HUES6 (cell line): Measurements from ENCODE around the gene GPC3.

Experiments used
- H3K27ac ChIP-seq: 2 replicates; pipeline ENCODE4 v1.7.0; 2013; ENCODE audit warnings: low read depth, mild to moderate bottlenecking, low read length, inconsistent platforms
- H3K27me3 ChIP-seq: 2 replicates; pipeline ENCODE4 v1.6.1; 2013; ENCODE audit warnings: low read length; ENCODE audit not compliant: control insufficient read depth, insufficient read depth
- H3K36me3 ChIP-seq: 2 replicates; pipeline ENCODE4 v1.6.1; 2013; ENCODE audit warnings: low read length; ENCODE audit not compliant: control insufficient read depth, insufficient read depth
- H3K4me1 ChIP-seq: 2 replicates; pipeline ENCODE4 v1.6.1; 2013; ENCODE audit warnings: low read length; ENCODE audit not compliant: control insufficient read depth, insufficient read depth
- H3K4me3 ChIP-seq: 2 replicates; pipeline ENCODE4 v1.5.1; 2013; ENCODE audit warnings: low read depth, low read length
- H3K9ac ChIP-seq: one replicate; pipeline ENCODE4 v1.6.1; 2013; ENCODE audit warnings: mild to moderate bottlenecking, low read length
- H3K9me3 ChIP-seq: 2 replicates; pipeline ENCODE4 v1.6.1; 2013; ENCODE audit warnings: low read depth, low read length; ENCODE audit not compliant: control insufficient read depth, insufficient read depth

Gene GPC3

DNA sequence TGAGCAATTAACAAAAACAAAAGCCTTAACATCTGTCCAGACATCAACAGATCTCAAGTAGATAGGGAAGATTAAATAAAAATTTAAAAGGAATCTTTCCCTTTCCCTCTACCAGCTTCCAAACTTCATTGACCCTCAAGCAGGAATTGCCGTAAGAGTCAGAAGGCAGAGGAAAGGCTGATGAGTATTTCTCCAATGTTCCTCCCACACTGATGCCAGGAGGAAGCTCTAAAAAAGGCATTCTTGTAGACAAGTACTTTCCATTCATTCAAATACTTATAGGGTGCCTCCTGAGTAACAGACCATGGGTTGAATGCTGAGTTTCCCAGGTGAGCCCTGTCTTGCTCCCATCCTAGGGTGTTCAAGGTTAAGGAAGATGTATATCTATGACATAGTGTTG lies 418.5 kb downstream of the GPC3 start:
- 0 out of 2 replicates have a peak, but pooled peaks cover 4% of the 10 kb centered on the region for H3K4me1 ChIP-seq
- H3K4me3 ChIP-seq = no peak overlapping the region
- H3K9ac ChIP-seq = no peak overlapping the region
- H3K27ac ChIP-seq = no peak overlapping the region
- H3K27me3 ChIP-seq = no peaks in the 10 kb centered on the region; the same call in 1 of the 2 replicates
- no peaks in the 10 kb centered on the region for H3K9me3 ChIP-seq
- no peaks in the 10 kb centered on the region for H3K36me3 ChIP-seq

DNA sequence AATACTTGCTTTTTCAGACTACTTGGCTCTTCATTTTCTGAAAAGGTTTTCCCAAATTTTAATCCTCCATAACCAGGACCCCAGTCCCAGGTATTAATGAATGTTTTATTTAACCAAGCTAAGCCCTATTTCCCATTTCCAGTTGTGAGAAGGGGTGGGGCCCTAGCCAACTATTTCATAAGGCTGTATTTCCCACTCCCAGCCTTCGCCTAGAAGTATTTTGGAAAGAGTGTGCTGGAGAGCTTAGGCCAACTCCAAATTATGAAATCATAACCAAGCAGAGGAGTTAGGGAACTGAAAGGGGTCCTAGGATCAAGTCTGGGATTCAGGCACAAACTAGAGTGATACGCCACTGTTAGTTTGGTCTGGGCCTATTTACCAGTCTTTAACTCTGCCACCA lies 421.7 kb downstream of the GPC3 start:
- peaks cover 12% of the 10 kb centered on the region for H3K4me1 ChIP-seq
- H3K4me3 ChIP-seq = no peak overlapping the region
- no peaks in the 10 kb centered on the region; the same call in 1 of the 2 replicates for H3K27me3 ChIP-seq
- H3K9me3 ChIP-seq = no peaks in the 10 kb centered on the region
- H3K9ac ChIP-seq = no peak overlapping the region
- H3K36me3 ChIP-seq = no peaks in the 10 kb centered on the region
- no peak overlapping the region for H3K27ac ChIP-seq

DNA sequence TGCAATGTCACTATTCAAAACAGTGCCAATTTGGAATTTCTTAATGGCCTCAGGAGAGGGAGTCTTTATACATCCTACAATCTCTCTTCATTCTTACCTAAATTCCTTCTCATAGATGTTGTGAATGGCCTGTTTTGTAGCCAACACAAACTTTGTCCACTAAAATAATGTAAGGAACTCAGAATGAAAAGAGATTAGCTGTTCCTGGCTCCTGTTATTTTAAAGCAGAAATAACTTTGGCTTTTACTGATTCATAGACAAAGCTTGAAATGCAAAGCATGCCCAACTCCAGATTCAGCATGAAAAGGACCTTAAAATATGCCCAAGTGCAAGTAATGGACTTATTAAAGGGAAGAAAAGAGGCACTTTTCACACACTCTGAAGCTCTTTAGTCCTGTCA lies 424.1 kb downstream of the GPC3 start:
- Histone ChIP-seq H3K9me3 (no peaks in the 10 kb centered on the region), H3K4me1 (peaks cover 17% of the 10 kb centered on the region), H3K4me3 (no peak overlapping the region), H3K36me3 (no peaks in the 10 kb centered on the region), H3K27ac (no peak overlapping the region), H3K27me3 (no peaks in the 10 kb centered on the region; the same call in 1 of the 2 replicates), H3K9ac (no peak overlapping the region)

DNA sequence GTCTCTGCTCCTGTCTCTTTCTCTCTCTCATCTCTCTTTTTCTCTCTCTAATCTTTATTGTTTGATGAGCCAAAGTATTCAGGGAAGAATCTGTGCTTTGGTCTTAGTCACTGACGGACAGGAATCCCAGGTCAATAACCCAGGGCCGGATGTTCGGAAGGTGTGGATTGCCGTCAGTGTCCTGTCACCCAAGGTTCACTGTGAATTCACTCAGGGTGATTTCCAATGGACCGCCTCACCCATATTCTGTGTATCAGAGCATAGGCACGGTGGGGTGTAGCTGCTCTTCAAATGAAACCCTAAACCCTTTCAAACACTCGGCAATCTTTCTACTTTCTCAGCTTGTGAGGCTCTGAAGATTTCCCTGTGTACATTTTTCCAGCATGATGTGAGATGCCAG lies 425.5 kb downstream of the GPC3 start:
- Histone ChIP-seq H3K27ac (no peak overlapping the region), H3K9me3 (peaks cover 6% of the 10 kb centered on the region), H3K4me1 (peaks cover 19% of the 10 kb centered on the region), H3K4me3 (no peak overlapping the region), H3K27me3 (no peaks in the 10 kb centered on the region; the same call in 1 of the 2 replicates), H3K9ac (no peak overlapping the region), H3K36me3 (0 out of 2 replicates have a peak, but pooled peaks cover 4% of the 10 kb centered on the region)

DNA sequence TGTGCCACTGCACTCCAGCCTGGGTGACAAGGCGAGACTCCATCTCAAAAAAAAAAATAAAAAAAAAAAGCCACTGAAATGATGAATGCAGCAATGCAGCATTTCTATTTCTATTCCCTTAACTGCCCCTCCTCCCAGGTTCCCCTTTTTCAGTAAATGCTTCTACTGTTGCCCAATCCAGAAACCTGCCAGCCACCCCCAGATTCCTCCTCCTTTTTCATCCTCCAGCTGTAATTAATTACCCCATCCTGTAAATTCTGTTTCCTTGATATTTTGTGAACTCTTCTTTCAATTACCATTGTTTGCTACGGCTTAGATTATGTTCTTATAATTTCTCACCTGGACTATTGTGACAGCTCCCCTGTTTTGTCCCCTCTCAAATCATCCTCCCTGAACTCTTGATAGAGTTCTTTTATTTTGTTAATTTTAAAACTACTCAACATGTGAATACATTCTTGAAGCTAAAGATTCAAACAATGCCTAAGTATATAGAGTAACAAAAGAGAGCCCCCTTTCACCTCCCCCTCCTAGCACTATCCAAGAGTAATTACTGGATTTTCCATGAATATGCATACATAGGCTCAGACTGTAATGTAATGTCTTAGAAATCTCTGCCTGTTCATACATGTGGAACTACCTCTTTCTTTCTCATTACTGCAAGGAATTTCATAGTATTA lies 429.5 kb downstream of the GPC3 start:
- 0 out of 2 replicates have a peak, but pooled peaks cover 6% of the 10 kb centered on the region for H3K36me3 ChIP-seq
- no peaks in the 10 kb centered on the region for H3K27me3 ChIP-seq
- H3K4me1 ChIP-seq = peaks cover 13% of the 10 kb centered on the region
- H3K27ac ChIP-seq = peak overlapping the region; percentile 99
- peak overlapping the region; percentile 29; the same call in 1 of the 2 replicates for H3K4me3 ChIP-seq
- H3K9ac ChIP-seq = peak overlapping the region; percentile 56
- H3K9me3 ChIP-seq = peaks cover 14% of the 10 kb centered on the region

DNA sequence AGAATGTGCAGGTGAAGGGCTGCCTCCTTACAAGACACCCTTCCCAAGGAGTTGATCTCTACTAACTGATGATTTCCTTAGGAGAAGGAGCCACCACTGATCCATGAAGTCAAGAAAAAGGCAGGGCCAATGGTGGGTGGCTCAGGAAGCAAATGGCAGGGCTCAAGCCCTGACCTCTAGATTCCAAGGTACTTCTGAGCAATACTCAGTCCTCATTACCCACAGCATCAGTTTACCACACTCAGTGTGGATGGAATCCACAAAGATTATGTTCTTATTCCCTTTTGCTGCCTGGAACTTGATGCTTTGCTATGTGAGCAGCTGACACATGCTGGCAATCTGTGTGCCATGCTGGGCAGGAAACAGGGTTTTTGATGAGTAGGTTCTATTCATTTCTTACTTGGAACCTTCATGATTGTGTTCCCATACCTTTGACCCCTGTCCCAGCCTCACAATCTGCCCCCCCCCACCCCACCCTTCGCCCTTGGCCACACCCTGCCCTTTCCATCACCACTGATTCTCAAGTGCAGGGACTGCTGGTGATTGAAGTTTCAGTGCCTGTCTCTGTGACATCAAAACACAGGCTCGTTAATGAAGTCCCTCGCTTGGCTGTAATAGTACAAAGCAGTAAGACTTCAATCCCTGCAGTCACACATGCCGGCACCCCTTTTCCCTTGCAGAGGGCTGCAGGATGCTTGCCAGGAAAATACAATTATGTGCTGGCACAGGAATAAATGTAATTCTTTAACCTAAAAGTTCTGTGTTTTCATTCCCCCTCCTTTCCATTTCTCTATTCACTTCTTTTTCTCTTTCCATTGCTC lies 434.5 kb downstream of the GPC3 start:
- Histone ChIP-seq H3K27me3 (no peaks in the 10 kb centered on the region), H3K4me1 (no peaks in the 10 kb centered on the region; the same call in 1 of the 2 replicates), H3K36me3 (0 out of 2 replicates have a peak, but pooled peaks cover 6% of the 10 kb centered on the region), H3K4me3 (no peak overlapping the region), H3K9ac (no peak overlapping the region), H3K27ac (no peak overlapping the region), H3K9me3 (peaks cover 19% of the 10 kb centered on the region)

DNA sequence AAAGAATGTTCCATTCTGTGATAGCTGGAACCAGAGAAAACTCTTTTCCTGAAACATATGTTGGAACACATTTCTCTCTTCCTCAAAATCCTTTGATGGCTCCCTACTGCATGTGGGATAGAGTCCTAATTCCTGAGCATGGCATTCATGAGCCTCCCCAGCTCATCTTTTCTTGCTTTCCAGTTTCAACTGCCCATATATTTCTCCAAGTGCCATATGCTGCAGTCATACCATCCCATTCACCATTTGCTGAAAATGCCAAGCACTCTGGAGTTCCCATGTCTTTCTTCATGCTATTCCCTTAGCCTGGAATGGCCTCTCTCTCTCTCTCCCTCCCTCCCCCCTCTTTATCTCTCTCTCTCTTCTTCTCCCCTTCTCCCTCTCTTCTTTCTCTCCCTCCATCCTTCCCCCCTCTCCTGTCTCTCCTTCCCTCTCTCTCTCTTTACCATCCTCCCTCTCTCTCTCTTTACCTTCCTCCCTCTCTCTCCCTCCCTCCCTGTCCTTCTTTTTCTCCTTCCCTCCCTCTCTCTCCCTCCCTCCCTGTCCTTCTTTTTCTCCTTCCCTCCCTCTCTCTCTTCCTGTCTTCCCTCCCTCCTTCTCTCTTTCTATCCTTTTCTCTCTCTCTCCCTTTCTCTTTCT lies 436.0 kb downstream of the GPC3 start:
- 0 out of 2 replicates have a peak, but pooled peaks cover 5% of the 10 kb centered on the region for H3K36me3 ChIP-seq
- H3K9ac ChIP-seq = no peak overlapping the region
- H3K4me1 ChIP-seq = no peaks in the 10 kb centered on the region; the same call in 1 of the 2 replicates
- H3K9me3 ChIP-seq = peaks cover 20% of the 10 kb centered on the region
- no peak overlapping the region for H3K27ac ChIP-seq
- H3K27me3 ChIP-seq = no peaks in the 10 kb centered on the region
- no peak overlapping the region for H3K4me3 ChIP-seq

DNA sequence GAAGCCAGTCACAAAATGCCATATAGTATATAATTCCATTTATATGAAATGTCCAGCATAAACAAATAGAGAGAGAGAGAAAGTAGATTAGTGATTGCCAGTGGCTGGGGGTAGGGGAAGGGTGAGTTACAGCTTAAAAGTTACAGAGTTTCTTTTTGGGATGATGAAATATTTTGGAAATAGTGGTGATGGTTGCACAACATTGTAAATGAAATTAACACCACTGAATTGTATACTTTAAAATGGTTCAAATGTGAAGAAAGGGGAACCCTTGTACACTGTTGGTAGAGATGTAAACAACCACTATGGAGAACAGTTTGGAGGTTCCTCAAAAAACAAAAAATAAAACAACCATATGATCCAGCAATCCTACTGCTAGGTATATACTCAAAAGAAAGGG lies 439.0 kb downstream of the GPC3 start:
- H3K36me3 ChIP-seq = 0 out of 2 replicates have a peak, but pooled peaks cover 5% of the 10 kb centered on the region
- no peak overlapping the region for H3K9ac ChIP-seq
- H3K4me1 ChIP-seq = peaks cover 4% of the 10 kb centered on the region; the same call in 1 of the 2 replicates
- H3K9me3 ChIP-seq = peaks cover 20% of the 10 kb centered on the region
- no peak overlapping the region for H3K4me3 ChIP-seq
- H3K27ac ChIP-seq = no peak overlapping the region
- no peaks in the 10 kb centered on the region for H3K27me3 ChIP-seq

DNA sequence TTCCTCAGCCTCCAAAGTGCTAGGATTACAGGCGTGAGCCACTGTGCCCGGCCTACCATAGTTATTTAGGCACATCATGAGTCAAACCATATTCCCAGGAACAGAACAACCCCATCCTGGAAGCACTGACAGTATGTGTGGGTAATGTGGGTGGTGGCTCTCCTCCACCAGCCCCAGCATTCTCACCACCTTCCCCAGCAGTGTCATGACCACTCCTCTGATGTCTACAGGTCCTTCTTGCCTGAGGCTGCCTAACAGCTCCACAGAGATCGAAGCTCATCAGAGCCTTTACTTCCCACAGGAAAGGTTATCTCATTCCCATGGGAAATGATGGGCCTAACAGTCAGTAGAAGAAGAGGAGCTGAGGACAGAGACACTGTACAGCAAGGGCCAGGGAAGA lies 440.6 kb downstream of the GPC3 start:
- no peak overlapping the region for H3K9ac ChIP-seq
- H3K4me1 ChIP-seq = peaks cover 4% of the 10 kb centered on the region; the same call in 1 of the 2 replicates
- H3K27ac ChIP-seq = no peak overlapping the region
- peaks cover 20% of the 10 kb centered on the region for H3K9me3 ChIP-seq
- 0 out of 2 replicates have a peak, but pooled peaks cover 5% of the 10 kb centered on the region for H3K36me3 ChIP-seq
- H3K27me3 ChIP-seq = no peaks in the 10 kb centered on the region
- H3K4me3 ChIP-seq = no peak overlapping the region

DNA sequence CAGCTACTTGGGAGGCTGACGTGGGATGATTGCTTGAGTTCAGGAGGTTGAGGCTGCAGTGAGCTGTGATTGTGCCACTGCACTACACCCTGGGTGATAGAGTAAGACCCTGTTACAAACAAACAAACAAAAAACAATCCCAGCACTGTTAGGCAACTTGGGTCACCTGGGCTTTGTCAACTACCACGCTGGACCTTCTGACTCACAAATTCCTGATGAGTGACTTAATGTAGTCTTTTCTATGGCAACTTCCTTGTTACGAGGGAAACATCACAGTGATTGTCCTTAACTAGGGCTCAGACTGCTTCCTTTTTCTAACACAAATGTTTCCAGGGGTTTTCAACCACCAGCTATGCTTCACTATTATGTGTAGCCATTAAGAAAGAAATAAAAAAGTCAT lies 441.3 kb downstream of the GPC3 start:
- Histone ChIP-seq H3K9me3 (peaks cover 20% of the 10 kb centered on the region), H3K36me3 (0 out of 2 replicates have a peak, but pooled peaks cover 5% of the 10 kb centered on the region), H3K9ac (no peak overlapping the region), H3K4me3 (no peak overlapping the region), H3K27ac (peak overlapping the region; percentile 53; the same call in 1 of the 2 replicates), H3K27me3 (no peaks in the 10 kb centered on the region), H3K4me1 (peaks cover 4% of the 10 kb centered on the region; the same call in 1 of the 2 replicates)
